K562 (cell line): ENCODE results near the gene EXD2. TPM values are rescaled to one million over a fixed set of nuclear protein-coding genes. Genes with fewer than 3 reads are reported as not detected.

Experiments
- CHD2 ChIP-seq: IDR thresholded peaks from 2 replicates; pipeline ENCODE4 v1.6.1; 2011; ENCODE audit warnings: low read depth, low read length
- CHD7 ChIP-seq: fragments of 200-600 bp; sonication (generic); IDR thresholded peaks from one replicate; pipeline ENCODE4 v1.6.1; 2012; ENCODE audit warnings: mild to moderate bottlenecking, low read depth, low read length, inconsistent platforms
- DACH1 ChIP-seq: fragments of 450-650 bp; IDR thresholded peaks from 2 replicates; pipeline ENCODE4 v1.6.1; 2018; ENCODE audit not compliant: partially characterized antibody
- IRF1 ChIP-seq: sonication (generic); formaldehyde crosslinking; IDR thresholded peaks from 2 replicates; pipeline ENCODE4 v1.8.0; 2022; ENCODE audit warnings: missing genetic modification reagents, mild to moderate bottlenecking, borderline replicate concordance
- NCOR1 ChIP-seq: fragments of 450-650 bp; IDR thresholded peaks from 2 replicates; pipeline ENCODE4 v1.6.1; 2016; ENCODE audit warnings: mild to moderate bottlenecking, moderate library complexity
- RBM22 ChIP-seq: fragments of 200-400 bp; formaldehyde crosslinking; IDR thresholded peaks from 2 replicates; pipeline ENCODE4 v1.6.1; 2018; ENCODE audit warnings: low read length, low read depth; ENCODE audit not compliant: poor library complexity, severe bottlenecking
- SIN3B ChIP-seq: fragments of 450-650 bp; IDR thresholded peaks from 2 replicates; pipeline ENCODE4 v1.6.1; 2017; ENCODE audit warnings: low read depth, mild to moderate bottlenecking, moderate library complexity
- SMARCA5 ChIP-seq: fragments of 450-650 bp; IDR thresholded peaks from 2 replicates; pipeline ENCODE4 v1.6.1; 2016
- polyA plus RNA-seq, 8 experiments: library from polyadenylated mRNA; depleted of rRNA in 4 of 8; stranded (reverse) in 5 of 8; unstranded in 3 of 8; fragments of >200 nt; fragmentation: Nextera tagmentation in 2 of 8; fragmentation: Illumina TruSeq in 1 of 8; extraction: Ambion mirVana in 2 of 8; extraction: Trizol in 1 of 8; gene quantifications; 2 replicates each; pipeline versions ENCODE4 v1.2.1 to v1.2.3, GENCODE V29; 2011 to 2014; ENCODE audit warnings: inconsistent platforms in 1 of 8, missing spikeins in 1 of 8
- total RNA-seq, 7 experiments: library from RNA; depleted of rRNA in 6 of 7; stranded (reverse); fragments of >200 nt in 6 of 7; fragmentation: Illumina TruSeq in 2 of 7; extraction: Trizol in 2 of 7; gene quantifications; 2 replicates each; pipeline versions ENCODE4 v1.2.1 to v1.2.3, GENCODE V29; 2011 to 2021; ENCODE audit warnings: low replicate concordance in 1 of 7

Gene EXD2
- total and polyA plus RNA-seq, 9 of the 15 experiments (the other 6 are each of a cell fraction or from before 2014, with no cell fraction given) = 1.6 to 7.5 (median 3.7) TPM

- TF ChIP-seq CHD7 (no peak), DACH1 (no peak), RBM22 (no peak), IRF1 (CRISPR knock-in tag) (no peak), CHD2 (no peak), SIN3B (no peak), NCOR1 (no peak), SMARCA5 (no peak)
These were observed 40.2 kb downstream of the EXD2 start (continued) for GRCh38 chr14:69231486-69231885.
